GM18907 (cell line): ENCODE data around the gene CCDC73.
"Not testable (repeated sequence)": the region's sequence is repeated elsewhere in the genome, so short reads cannot be mapped to it uniquely, and the experiment has no call there.

Experiments
- ATAC-seq: cut with Tn5 transposase; IDR thresholded peaks from one replicate; pipeline ENCODE4 v1.9.1; 2021; ENCODE audit warnings: mild to moderate bottlenecking, moderate library complexity; ENCODE audit not compliant: unreplicated experiment

Gene CCDC73

GRCh38 chr11:32597921-32598320 lies 196.5 kb downstream of the CCDC73 start:
- ATAC-seq = no peak

DNA sequence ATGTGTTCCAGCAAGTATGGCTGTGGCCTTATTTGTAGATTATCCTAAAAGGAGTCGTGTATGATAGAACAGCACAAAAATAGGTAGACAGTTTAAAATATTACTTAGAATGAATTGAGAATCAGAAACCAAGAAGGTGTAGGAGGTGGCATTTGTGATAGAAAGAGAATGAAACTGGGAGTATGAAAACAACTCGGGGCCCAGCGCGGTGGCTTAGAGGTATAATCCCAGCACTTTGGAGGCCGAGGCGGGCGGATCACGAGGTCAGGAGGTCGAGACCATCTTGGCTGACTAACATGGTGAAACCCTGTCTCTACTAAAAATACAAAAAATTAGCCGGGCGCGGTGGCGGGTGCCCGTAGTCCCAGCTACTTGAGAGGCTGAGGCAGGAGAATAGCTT lies 198.3 kb downstream of the CCDC73 start:
- ATAC-seq = not testable (repeated sequence)

DNA sequence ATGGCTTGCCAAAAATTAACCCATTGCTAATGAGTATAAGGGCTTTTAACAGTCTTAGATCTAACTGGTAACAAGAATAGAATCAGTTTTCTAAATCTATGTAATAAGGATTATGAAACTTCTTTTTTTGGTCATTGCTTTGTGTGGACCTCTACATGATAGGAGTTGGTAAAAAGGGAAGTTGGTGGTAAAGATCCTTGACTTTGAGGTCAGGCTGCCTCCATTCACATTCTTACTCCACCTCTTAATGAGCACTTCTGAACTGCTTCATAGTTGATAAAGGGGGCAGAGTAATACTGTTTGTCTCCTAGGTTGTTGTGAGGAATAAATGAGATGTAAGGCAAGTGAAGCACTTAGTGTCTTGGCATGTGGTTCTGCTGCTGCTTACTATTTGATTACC lies 200.2 kb downstream of the CCDC73 start:
- ATAC-seq = no peak

DNA sequence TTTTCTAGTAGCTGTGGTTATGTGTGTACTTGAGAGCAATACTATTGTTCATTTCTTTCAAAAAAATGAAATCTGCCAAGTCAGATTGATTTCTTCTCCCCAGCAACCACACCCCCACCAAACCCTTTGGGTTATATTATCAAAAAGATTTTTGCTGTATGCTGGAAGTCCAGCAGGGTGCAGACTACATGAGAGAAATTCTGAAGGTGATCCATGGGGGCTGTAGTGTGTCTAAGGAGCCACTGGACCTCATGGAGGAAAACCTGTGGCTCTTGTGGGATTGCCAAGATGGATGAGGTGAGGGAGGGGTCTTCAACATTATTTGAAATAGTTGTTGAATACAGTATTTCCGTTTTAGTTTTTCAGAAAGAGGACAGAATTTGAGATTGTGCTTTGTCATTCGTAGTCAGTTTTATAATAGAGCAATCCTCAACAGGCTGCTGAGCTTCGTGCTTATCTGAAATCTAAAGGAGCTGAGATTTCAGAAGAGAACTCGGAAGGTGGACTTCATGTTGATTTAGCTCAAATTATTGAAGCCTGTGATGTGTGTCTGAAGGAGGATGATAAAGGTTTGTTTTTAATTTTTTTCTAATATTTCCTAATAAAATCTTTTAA lies 207.8 kb downstream of the CCDC73 start:
- ATAC-seq = no peak

- no peak for ATAC-seq
Measured at GRCh38 chr11:32584921-32585320, 209.5 kb downstream of the CCDC73 start.

- ATAC-seq = peak; percentile 98
Measured at GRCh38 chr11:32583459-32584271, 210.8 kb downstream of the CCDC73 start, which contains the start of gene EIF3M. Gene EIF3M, plus strand, starts transcription at chr11:32583831. Its CDS starts 57 bp downstream, at chr11:32583888.

DNA sequence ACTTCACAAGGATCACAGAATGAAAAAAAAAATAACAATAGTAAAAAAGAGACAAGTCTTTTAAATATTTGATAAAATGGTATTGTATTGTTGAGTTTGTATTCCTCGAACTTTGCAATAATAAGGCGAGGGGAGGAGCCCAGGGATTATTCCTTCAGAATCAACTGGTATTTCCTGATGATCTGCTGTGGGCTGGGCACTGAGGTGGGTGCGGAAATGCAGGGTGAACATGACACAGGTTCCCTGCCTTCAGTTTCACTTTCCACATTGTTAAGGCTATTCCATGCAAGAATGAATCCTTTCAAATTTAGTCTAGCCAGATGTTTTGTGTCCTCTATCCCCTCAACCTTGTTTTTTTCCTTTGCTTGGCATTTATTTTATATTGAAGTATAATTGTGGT lies 212.9 kb downstream of the CCDC73 start:
- no peak for ATAC-seq

- no peak for ATAC-seq
Measured at GRCh38 chr11:32580967-32581366, 213.5 kb downstream of the CCDC73 start.

GRCh38 chr11:32576456-32576855 lies 218.0 kb downstream of the CCDC73 start:
- no peak for ATAC-seq

DNA sequence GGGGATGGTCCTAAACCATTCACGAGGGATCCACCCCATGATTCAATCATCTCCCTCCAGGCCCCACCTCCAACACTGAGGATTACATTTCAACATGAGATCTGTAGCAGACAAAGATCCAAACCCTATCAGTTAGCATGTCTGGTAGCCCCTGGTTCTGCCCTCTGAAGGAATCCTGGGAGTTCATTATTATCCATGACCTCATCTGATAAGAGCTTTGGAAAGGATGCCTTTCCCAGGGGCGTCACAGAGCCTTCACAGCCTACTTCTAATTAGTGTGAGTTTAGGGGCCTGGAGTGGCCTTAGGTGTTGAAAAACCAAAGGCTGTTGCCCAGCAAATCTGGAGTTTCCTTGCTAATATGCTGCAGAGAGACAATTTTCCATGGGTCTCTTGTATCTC lies 219.4 kb downstream of the CCDC73 start:
- ATAC-seq = no peak

GRCh38 chr11:32574421-32574820 lies 220.0 kb downstream of the CCDC73 start:
- ATAC-seq = no peak

DNA sequence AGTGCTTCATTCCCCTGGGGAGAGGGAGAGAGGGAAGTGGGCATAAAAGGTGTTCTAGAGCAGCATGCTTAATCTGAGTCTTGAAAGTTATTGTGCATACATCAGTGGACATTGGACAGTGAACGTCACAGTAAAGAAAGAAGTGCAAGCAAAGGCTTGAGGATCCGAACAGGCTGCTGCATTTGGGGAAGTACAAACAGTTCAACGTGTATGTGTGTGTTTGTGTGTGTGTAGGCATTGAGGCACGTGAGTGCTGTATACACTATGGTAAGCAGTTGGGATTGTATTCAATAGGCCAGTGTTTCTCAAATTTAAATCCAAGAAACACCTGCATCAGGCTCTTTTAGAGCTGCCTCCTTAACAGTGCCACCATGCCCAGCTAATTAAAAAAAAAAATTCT lies 221.2 kb downstream of the CCDC73 start:
- ATAC-seq = no peak

DNA sequence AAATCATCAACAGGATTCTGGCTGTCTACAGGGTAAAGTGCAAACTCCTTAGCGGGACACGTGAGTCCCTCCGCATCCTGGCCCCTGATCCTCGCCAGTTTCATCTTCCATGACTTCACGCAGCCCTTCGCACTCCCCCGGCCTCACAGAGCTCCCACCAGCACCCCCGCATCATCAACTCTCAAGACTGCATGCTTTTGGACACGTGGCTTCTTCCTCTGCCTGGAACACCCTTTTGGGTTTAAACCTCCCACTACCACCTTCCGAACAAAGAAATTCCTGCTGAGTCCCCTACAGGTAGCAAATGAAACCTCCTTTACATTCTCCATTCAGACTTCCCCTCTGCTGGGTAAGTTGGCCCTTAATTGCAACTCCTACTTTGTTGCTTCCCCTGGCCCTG lies 223.4 kb downstream of the CCDC73 start:
- ATAC-seq = no peak

- no peak for ATAC-seq
Measured at GRCh38 chr11:32569313-32569881, 225.1 kb downstream of the CCDC73 start.

DNA sequence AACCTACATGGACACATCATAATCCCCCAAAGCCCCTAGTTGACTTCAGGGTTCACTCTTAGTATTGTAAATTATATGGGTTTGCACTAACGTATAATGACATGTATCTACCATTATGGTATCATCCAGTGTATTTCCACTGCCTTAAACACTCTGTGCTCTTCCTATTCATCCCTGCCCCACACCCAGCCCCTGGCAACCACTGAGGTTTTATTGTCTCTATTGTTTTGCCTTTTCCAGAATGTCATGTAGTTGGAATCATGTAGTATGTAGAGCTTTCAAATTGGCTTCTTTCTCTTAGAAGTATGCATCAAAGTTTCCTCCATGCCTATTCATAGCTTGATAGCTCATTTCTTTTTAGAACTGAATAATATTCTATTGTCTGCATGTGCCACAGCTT lies 227.3 kb downstream of the CCDC73 start:
- ATAC-seq = no peak

- ATAC-seq = no peak
Measured at GRCh38 chr11:32566517-32566916, 227.9 kb downstream of the CCDC73 start.

DNA sequence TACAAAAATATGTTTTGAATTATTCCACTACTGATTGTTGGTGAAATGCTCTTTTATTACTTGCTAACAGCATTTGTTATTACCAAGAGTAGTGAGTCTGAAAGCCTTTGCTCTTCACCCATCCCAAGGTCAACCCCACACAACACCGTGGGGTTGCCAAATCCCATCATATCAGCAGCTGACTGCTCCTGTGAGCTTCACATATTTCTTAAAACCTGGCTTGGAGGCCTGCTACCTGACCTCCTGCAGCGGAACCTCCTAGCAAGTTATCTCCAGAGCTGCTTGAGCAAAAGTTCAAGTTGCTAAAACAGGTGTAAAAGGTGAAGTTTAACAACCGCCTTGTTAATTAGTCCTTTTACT lies 230.9 kb downstream of the CCDC73 start:
- no peak for ATAC-seq

GRCh38 chr11:32562839-32563599 lies 231.4 kb downstream of the CCDC73 start:
- ATAC-seq = no peak

DNA sequence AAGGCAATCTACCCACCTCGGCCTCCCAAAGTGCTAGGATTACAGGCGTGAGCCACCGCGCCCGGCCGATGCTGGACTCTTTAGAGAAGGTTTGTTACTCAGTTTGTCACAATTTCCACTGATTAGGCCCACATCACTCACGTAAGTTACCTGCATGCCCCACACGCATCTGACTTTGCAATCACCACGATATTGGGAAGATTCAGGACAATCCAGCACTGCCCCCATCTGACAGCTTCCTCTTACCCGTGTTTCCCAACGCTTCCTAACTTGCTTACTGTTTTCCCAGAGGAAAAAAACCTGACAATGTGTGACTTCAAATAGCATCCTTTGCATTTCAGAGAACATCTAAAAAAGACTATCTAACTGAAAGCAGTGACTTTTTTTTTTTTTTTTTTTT lies 232.6 kb downstream of the CCDC73 start:
- ATAC-seq = no peak

DNA sequence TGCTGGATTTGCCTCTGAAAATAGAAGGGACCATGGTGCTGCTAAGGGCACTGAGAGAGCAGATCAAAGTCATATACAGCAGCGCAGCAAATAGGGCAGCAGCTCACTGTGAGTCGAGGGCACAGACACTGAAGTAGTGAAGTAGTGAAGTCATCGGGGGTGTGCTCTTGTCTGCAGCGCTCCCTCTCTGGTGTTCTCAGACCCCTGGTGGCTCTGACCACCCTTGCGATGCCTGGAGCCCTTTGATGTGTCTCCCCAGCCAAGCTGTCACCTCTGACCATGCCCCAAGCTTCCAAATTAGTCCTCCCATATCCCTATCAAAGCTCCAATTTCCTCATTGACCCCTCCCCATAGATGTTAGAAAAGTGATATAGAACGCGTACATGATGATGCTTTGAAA lies 238.6 kb downstream of the CCDC73 start:
- no peak for ATAC-seq

GRCh38 chr11:32555091-32555490 lies 239.4 kb downstream of the CCDC73 start:
- no peak for ATAC-seq
